HEK293 (cell line): ENCODE data around the gene SLC17A9.

Experiments
- CTCF ChIA-PET: fragments of 350-600 bp; formaldehyde crosslinking; extraction: SDS; loops from one replicate; lab custom pipeline; 2021; ENCODE audit warnings: antibody characterized with exemption; lab: Yijun Ruan, JAX
- POLR2A ChIA-PET: fragments of 300-600 bp; formaldehyde crosslinking; extraction: SDS; loops from one replicate; lab custom pipeline; 2020; ENCODE audit warnings: antibody characterized with exemption, inconsistent platforms; lab: Yijun Ruan, JAX
- H3K27ac ChIP-seq: fragments of 200-500 bp; sonication (Bioruptor generic); 2 replicates; pipeline ENCODE4 v1.5.1; 2014; ENCODE audit warnings: low read depth, low read length, control low read depth, inconsistent platforms; ENCODE audit errors: extremely low read depth
- H3K36me3 ChIP-seq, 2 experiments: fragments of 200-500 bp in 1 of 2; sonication (Bioruptor generic) in 1 of 2; 1 replicate in 1 of 2; 2 replicates in 1 of 2; pipeline ENCODE4 v1.5.1; 2014 to 2017; ENCODE audit warnings: inconsistent platforms in 2 of 2, low read length in 2 of 2; ENCODE audit not compliant: control insufficient read depth in 2 of 2, insufficient read depth in 1 of 2
- H3K4me1 ChIP-seq: fragments of 200-500 bp; sonication (Bioruptor generic); 2 replicates; pipeline ENCODE4 v1.5.1; 2014; ENCODE audit warnings: mild to moderate bottlenecking, low read length, inconsistent platforms; ENCODE audit not compliant: control insufficient read depth, insufficient read depth
- H3K4me3 ChIP-seq: 2 replicates; pipeline ENCODE4 v1.5.1; 2011; ENCODE audit warnings: low read depth, mild to moderate bottlenecking, control low read depth, low read length, moderate library complexity
- H3K9me3 ChIP-seq: fragments of 200-500 bp; sonication (Bioruptor generic); 2 replicates; pipeline ENCODE4 v1.5.1; 2014; ENCODE audit warnings: low read depth, low read length, inconsistent platforms; ENCODE audit not compliant: control insufficient read depth, insufficient read depth
- KLF16 ChIP-seq: fragments of 450-650 bp; formaldehyde crosslinking; IDR thresholded peaks from 2 replicates; pipeline ENCODE4 v1.5.1; 2017; ENCODE audit warnings: missing biosample characterization, missing genetic modification characterization
- MYNN ChIP-seq: fragments of 450-650 bp; formaldehyde crosslinking; IDR thresholded peaks from 2 replicates; pipeline ENCODE4 v1.5.1; 2016; ENCODE audit warnings: missing biosample characterization, missing genetic modification characterization, borderline replicate concordance
- PRDM1 ChIP-seq: fragments of 450-650 bp; formaldehyde crosslinking; IDR thresholded peaks from 2 replicates; pipeline ENCODE4; 2016; ENCODE audit warnings: missing biosample characterization, missing genetic modification characterization
- ZNF174 ChIP-seq: fragments of 450-650 bp; formaldehyde crosslinking; IDR thresholded peaks from 2 replicates; pipeline ENCODE4 v1.5.0; 2017; ENCODE audit warnings: missing biosample characterization, mild to moderate bottlenecking, missing genetic modification characterization
- ZNF202 ChIP-seq: fragments of 450-650 bp; formaldehyde crosslinking; IDR thresholded peaks from 2 replicates; pipeline ENCODE4 v1.5.1; 2016; ENCODE audit warnings: missing biosample characterization, missing genetic modification characterization, borderline replicate concordance
- ZNF324 ChIP-seq: fragments of 450-650 bp; formaldehyde crosslinking; IDR thresholded peaks from 2 replicates; pipeline ENCODE4 v1.5.1; 2016; ENCODE audit warnings: missing biosample characterization, missing genetic modification characterization
- ZNF48 ChIP-seq: fragments of 450-650 bp; formaldehyde crosslinking; IDR thresholded peaks from 2 replicates; pipeline ENCODE4 v1.5.1; 2016; ENCODE audit warnings: missing biosample characterization, missing genetic modification characterization
- ZNF501 ChIP-seq: fragments of 450-650 bp; formaldehyde crosslinking; IDR thresholded peaks from 2 replicates; pipeline ENCODE4 v1.5.1; 2016; ENCODE audit warnings: missing biosample characterization, missing genetic modification characterization
- ZNF518A ChIP-seq: fragments of 450-650 bp; formaldehyde crosslinking; conservative IDR thresholded peaks from 2 replicates; pipeline ENCODE4 v1.5.1; 2016; ENCODE audit warnings: low read depth, missing biosample characterization, missing genetic modification characterization
- ZNF621 ChIP-seq: fragments of 450-650 bp; formaldehyde crosslinking; IDR thresholded peaks from 2 replicates; pipeline ENCODE4 v1.5.1; 2017; ENCODE audit warnings: missing biosample characterization, missing genetic modification characterization
- ZNF664 ChIP-seq: fragments of 450-650 bp; formaldehyde crosslinking; IDR thresholded peaks from 2 replicates; pipeline ENCODE4 v1.5.1; 2016; ENCODE audit warnings: missing biosample characterization, missing genetic modification characterization
- ZSCAN30 ChIP-seq: fragments of 450-650 bp; IDR thresholded peaks from 2 replicates; pipeline ENCODE4 v1.5.1; 2018; ENCODE audit warnings: missing biosample characterization, mild to moderate bottlenecking, missing genetic modification characterization, moderate library complexity
- TF ChIP-seq, protein P1 (sequence below): fragments of 450-650 bp; formaldehyde crosslinking; IDR thresholded peaks from 2 replicates; pipeline ENCODE4 v1.5.1; 2016; ENCODE audit warnings: missing biosample characterization, missing genetic modification characterization, low read depth
- TF ChIP-seq, protein P2 (sequence below): fragments of 450-650 bp; formaldehyde crosslinking; IDR thresholded peaks from 2 replicates; pipeline ENCODE4 v1.5.1; 2017; ENCODE audit warnings: missing biosample characterization, missing genetic modification characterization

The SLC17A9 gene

GRCh38 chr20:62913043-62913630, 39.4 kb upstream of the SLC17A9 start:
- TF ChIP-seq MYNN (tag by site-specific recombination) (no peak), ZNF518A (tag by site-specific recombination) (no peak), ZNF501 (tag by site-specific recombination) (no peak), ZNF48 (tag by site-specific recombination) (no peak), ZNF621 (no peak), KLF16 (tag by site-specific recombination) (no peak), PRDM1 (no peak), ZSCAN30 (no peak)
- TF ChIP-seq, protein P1, sequence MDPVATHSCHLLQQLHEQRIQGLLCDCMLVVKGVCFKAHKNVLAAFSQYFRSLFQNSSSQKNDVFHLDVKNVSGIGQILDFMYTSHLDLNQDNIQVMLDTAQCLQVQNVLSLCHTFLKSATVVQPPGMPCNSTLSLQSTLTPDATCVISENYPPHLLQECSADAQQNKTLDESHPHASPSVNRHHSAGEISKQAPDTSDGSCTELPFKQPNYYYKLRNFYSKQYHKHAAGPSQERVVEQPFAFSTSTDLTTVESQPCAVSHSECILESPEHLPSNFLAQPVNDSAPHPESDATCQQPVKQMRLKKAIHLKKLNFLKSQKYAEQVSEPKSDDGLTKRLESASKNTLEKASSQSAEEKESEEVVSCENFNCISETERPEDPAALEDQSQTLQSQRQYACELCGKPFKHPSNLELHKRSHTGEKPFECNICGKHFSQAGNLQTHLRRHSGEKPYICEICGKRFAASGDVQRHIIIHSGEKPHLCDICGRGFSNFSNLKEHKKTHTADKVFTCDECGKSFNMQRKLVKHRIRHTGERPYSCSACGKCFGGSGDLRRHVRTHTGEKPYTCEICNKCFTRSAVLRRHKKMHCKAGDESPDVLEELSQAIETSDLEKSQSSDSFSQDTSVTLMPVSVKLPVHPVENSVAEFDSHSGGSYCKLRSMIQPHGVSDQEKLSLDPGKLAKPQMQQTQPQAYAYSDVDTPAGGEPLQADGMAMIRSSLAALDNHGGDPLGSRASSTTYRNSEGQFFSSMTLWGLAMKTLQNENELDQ (tag by site-specific recombination): no peak
- TF ChIP-seq, protein P2, sequence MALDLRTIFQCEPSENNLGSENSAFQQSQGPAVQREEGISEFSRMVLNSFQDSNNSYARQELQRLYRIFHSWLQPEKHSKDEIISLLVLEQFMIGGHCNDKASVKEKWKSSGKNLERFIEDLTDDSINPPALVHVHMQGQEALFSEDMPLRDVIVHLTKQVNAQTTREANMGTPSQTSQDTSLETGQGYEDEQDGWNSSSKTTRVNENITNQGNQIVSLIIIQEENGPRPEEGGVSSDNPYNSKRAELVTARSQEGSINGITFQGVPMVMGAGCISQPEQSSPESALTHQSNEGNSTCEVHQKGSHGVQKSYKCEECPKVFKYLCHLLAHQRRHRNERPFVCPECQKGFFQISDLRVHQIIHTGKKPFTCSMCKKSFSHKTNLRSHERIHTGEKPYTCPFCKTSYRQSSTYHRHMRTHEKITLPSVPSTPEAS (tag by site-specific recombination): no peak
- TF ChIP-seq, all 188 proteins: peak for 0
- Histone ChIP-seq H3K9me3 (no peaks in the 10 kb centered on the region), H3K27ac (0 out of 2 replicates have a peak overlapping the region, but pooled peaks have one; percentile 39), H3K4me3 (no peak overlapping the region), H3K36me3 (peaks cover 20 to 53% of the 10 kb centered on the region in 2 experiments), H3K4me1 (peaks cover 32% of the 10 kb centered on the region)
- ChIA-PET CTCF (interaction anchor here (0.8 to 3.6 kb wide), 5 partner anchors 8 to 96 kb away, joined by 3 to 12 read pairs (median 10); no protein-coding TSS in a partner anchor), POLR2A (interaction anchor here (1.1 to 2.6 kb wide), 2 partner anchors 14 to 25 kb away, joined by 3 to 7 read pairs; partner anchors contain the start of gene GID8)

- CTCF ChIA-PET: interaction anchor here (0.6 to 3.6 kb wide), 5 partner anchors 12 to 95 kb away, joined by 3 to 12 read pairs (median 6); partner anchors contain the start of gene DIDO1
- Histone ChIP-seq H3K4me1 (peaks cover 40% of the 10 kb centered on the region), H3K36me3 (peaks cover 10 to 40% of the 10 kb centered on the region in 2 experiments), H3K4me3 (no peak overlapping the region), H3K9me3 (no peaks in the 10 kb centered on the region), H3K27ac (no peak overlapping the region)
- POLR2A ChIA-PET: interaction anchor here (2.6 kb wide), 1 partner anchor 24 kb away, joined by 7 read pairs; the partner anchor contains the start of gene GID8
- TF ChIP-seq ZNF664 (tag by site-specific recombination) (no peak), ZNF202 (no peak), ZNF324 (tag by site-specific recombination) (no peak), ZNF174 (tag by site-specific recombination) (no peak)
These were observed 38.1 kb upstream of the SLC17A9 start for GRCh38 chr20:62914436-62914835.
